HCT116 (cell line): ENCODE measurements around the gene TMEM198. TPM values are rescaled to one million over a fixed set of nuclear protein-coding genes. Genes with fewer than 3 reads are reported as not detected.

ENCODE experiments used
- ATAC-seq: fragments of 200-7000 bp; cut with Tn5 transposase; 2 replicates; pipeline ENCODE4 v1.9.1; 2020; ENCODE audit warnings: mild to moderate bottlenecking, moderate library complexity
- BruUV-seq: library from RNA; stranded (reverse); fragments of 400-500 nt; replicated peaks from 2 replicates; lab custom pipeline; 2021; lab: Mats Ljungman, UMichigan
- CTCF ChIA-PET: fragments of 300-600 bp; sonication (Branson Sonifier 250); formaldehyde crosslinking; loops from one replicate; lab custom pipeline; 2021; ENCODE audit warnings: antibody characterized with exemption; lab: Charles Lee
- POLR2A ChIA-PET: fragments of 300-600, 350-600 bp; sonication (Branson Sonifier 250); formaldehyde crosslinking; loops from one replicate; lab custom pipeline; 2021; ENCODE audit warnings: antibody characterized with exemption; lab: Charles Lee
- RAD21 ChIA-PET, 2 experiments: fragments of 300-600 bp; sonication (Branson Sonifier 250); formaldehyde crosslinking; loops; one replicate each; lab custom pipeline; 2023; ENCODE audit warnings: low total read pairs in 2 of 2; ENCODE audit not compliant: uncharacterized antibody in 2 of 2, unreplicated experiment in 2 of 2, low non-redundant PET in 1 of 2; lab: Charles Lee
- DNase-seq: peaks from one replicate; pipeline ENCODE4 v3.0.0-alpha.2; 2010; ENCODE audit warnings: low read depth, low spot score
- H2AFZ ChIP-seq: fragments of 200-600 bp; shearing (Covaris generic), sonication (generic); 2 replicates; pipeline ENCODE4 v1.6.1; 2017; ENCODE audit warnings: low read depth, mixed run types, mixed read lengths, antibody characterized with exemption, low read length; ENCODE audit not compliant: poor library complexity, severe bottlenecking
- H3K27ac ChIP-seq: 2 replicates; pipeline ENCODE4 v1.5.1; 2012; ENCODE audit warnings: low read depth, low read length
- H3K27me3 ChIP-seq: fragments of 200-600 bp; sonication (generic); 2 replicates; pipeline ENCODE4 v1.6.1; 2016; ENCODE audit warnings: mixed run types, low read length, mixed read lengths; ENCODE audit not compliant: insufficient read depth
- H3K36me3 ChIP-seq, 2 experiments: fragments of 200-500 bp in 1 of 2; fragments of 200-600 bp in 1 of 2; sonication (Bioruptor generic) in 1 of 2; sonication (generic) in 1 of 2; 2 replicates each; pipeline versions ENCODE4 v1.5.1 to v1.6.1; 2014 to 2016; ENCODE audit warnings: low read length in 2 of 2, inconsistent platforms in 1 of 2, mixed read lengths in 1 of 2, mixed run types in 1 of 2; ENCODE audit not compliant: insufficient read depth in 2 of 2, control insufficient read depth in 1 of 2
- H3K4me1 ChIP-seq, 2 experiments: fragments of 200-600 bp in 1 of 2; sonication (generic) in 1 of 2; 2 replicates each; pipeline versions ENCODE4 v1.5.1 to v1.6.1; 2012 to 2017; ENCODE audit warnings: low read length in 2 of 2, inconsistent platforms in 1 of 2, mild to moderate bottlenecking in 1 of 2, mixed read lengths in 1 of 2, mixed run types in 1 of 2, moderate library complexity in 1 of 2; ENCODE audit not compliant: insufficient read depth in 2 of 2, control insufficient read depth in 1 of 2
- H3K4me2 ChIP-seq: fragments of 200-600 bp; sonication (generic); 2 replicates; pipeline ENCODE4 v1.6.1; 2017; ENCODE audit warnings: mixed run types, low read length, mixed read lengths
- H3K4me3 ChIP-seq, 2 experiments: fragments of 200-600 bp in 1 of 2; sonication (generic) in 1 of 2; replicated peaks in 1 of 2; 2 replicates each; pipeline ENCODE4 v1.5.1; 2011 to 2016; ENCODE audit warnings: low read length in 2 of 2, control low read depth in 1 of 2, low read depth in 1 of 2, mild to moderate bottlenecking in 1 of 2, mixed read lengths in 1 of 2, mixed run types in 1 of 2
- H3K79me2 ChIP-seq: fragments of 200-600 bp; sonication (generic); 2 replicates; pipeline ENCODE4 v1.6.1; 2017; ENCODE audit warnings: mild to moderate bottlenecking, mixed run types, low read length, moderate library complexity, mixed read lengths; ENCODE audit not compliant: insufficient read depth
- H3K9ac ChIP-seq: fragments of 200-600 bp; sonication (generic); 2 replicates; pipeline ENCODE4 v1.6.1; 2016; ENCODE audit warnings: low read length, mixed read lengths
- H3K9me2 ChIP-seq: fragments of 200-600 bp; sonication (generic), shearing (Covaris generic); 2 replicates; pipeline ENCODE4 v1.6.1; 2017; ENCODE audit warnings: mixed run types, mild to moderate bottlenecking, moderate library complexity; ENCODE audit not compliant: insufficient read depth
- H3K9me3 ChIP-seq, 2 experiments: fragments of 200-500 bp in 1 of 2; fragments of 200-600 bp in 1 of 2; sonication (Bioruptor generic) in 1 of 2; sonication (generic) in 1 of 2; 2 replicates each; pipeline ENCODE4 v1.6.1; 2014 to 2017; ENCODE audit warnings: low read length in 2 of 2, mixed read lengths in 2 of 2, inconsistent platforms in 1 of 2, low read depth in 1 of 2, mild to moderate bottlenecking in 1 of 2, mixed run types in 1 of 2, moderate library complexity in 1 of 2; ENCODE audit not compliant: control insufficient read depth in 1 of 2, insufficient read depth in 1 of 2
- H4K20me1 ChIP-seq: fragments of 200-600 bp; sonication (generic), shearing (Covaris generic); 2 replicates; pipeline ENCODE4 v1.6.1; 2017; ENCODE audit warnings: mixed run types, mild to moderate bottlenecking, moderate library complexity; ENCODE audit not compliant: insufficient read depth
- CBX3 ChIP-seq: IDR thresholded peaks from 2 replicates; pipeline ENCODE4 v1.6.1; 2012; ENCODE audit warnings: low read depth
- CEBPB ChIP-seq: IDR thresholded peaks from 2 replicates; pipeline ENCODE4 v1.6.1; 2012; ENCODE audit warnings: low read depth
- EGR1 ChIP-seq: IDR thresholded peaks from 2 replicates; pipeline ENCODE4 v1.6.1; 2012; ENCODE audit warnings: low read depth
- ELF1 ChIP-seq: IDR thresholded peaks from 2 replicates; pipeline ENCODE4 v1.6.1; 2012; ENCODE audit warnings: low read depth, borderline replicate concordance
- EZH2 ChIP-seq: fragments of 200-600 bp; sonication (generic); IDR thresholded peaks from 2 replicates; pipeline ENCODE4 v1.6.1; 2017; ENCODE audit warnings: antibody characterized with exemption, mixed run types
- EZH2phosphoT487 ChIP-seq: fragments of 200-600 bp; IDR thresholded peaks from 2 replicates; pipeline ENCODE4 v1.6.1; 2018; ENCODE audit warnings: antibody characterized with exemption, borderline replicate concordance
- FOSL1 ChIP-seq: IDR thresholded peaks from 2 replicates; pipeline ENCODE4 v1.6.1; 2012; ENCODE audit warnings: low read depth
- JUND ChIP-seq: IDR thresholded peaks from 2 replicates; pipeline ENCODE4 v1.6.1; 2012
- SIN3A ChIP-seq: IDR thresholded peaks from 2 replicates; pipeline ENCODE4 v1.6.1; 2012; ENCODE audit warnings: low read depth
- SP1 ChIP-seq: IDR thresholded peaks from 2 replicates; pipeline ENCODE4 v1.6.1; 2012; ENCODE audit warnings: low read depth
- SRF ChIP-seq: IDR thresholded peaks from 2 replicates; pipeline ENCODE4 v1.6.1; 2012; ENCODE audit warnings: low read depth
- TCF7L2 ChIP-seq: IDR thresholded peaks from 2 replicates; pipeline ENCODE4 v1.7.0; 2011; ENCODE audit warnings: borderline replicate concordance, inconsistent platforms; ENCODE audit not compliant: insufficient read depth, insufficient read length; ENCODE audit errors: extremely low read depth
- YY1 ChIP-seq: IDR thresholded peaks from 2 replicates; pipeline ENCODE4 v1.6.1; 2011; ENCODE audit warnings: low read length, low read depth, moderate library complexity, mild to moderate bottlenecking; ENCODE audit not compliant: insufficient replicate concordance; ENCODE audit errors: extremely low read depth
- ZFX ChIP-seq: fragments of 450-650 bp; IDR thresholded peaks from 2 replicates; pipeline ENCODE4 v1.6.1; 2017
- ZNF274 ChIP-seq: fragments of 200-500 bp; sonication (Bioruptor generic); IDR thresholded peaks from 2 replicates; pipeline ENCODE4 v1.6.1; 2014; ENCODE audit warnings: mild to moderate bottlenecking, low read depth, low read length, inconsistent platforms
- intact Hi-C: fragments of 100-400 bp; cut with micrococcal nuclease; formaldehyde crosslinking; loops from 2 replicates; pipeline ENCODE4 v1.10.0; 2022
- total RNA-seq: library from RNA; stranded (reverse); gene quantifications from one replicate; pipeline ENCODE4 v1.2.1, GENCODE V29; 2021; ENCODE audit not compliant: unreplicated experiment
- TF ChIP-seq, protein P1 (sequence below): IDR thresholded peaks from 2 replicates; pipeline ENCODE4 v1.6.1; 2011; ENCODE audit warnings: mild to moderate bottlenecking, low read length, moderate library complexity; ENCODE audit not compliant: insufficient replicate concordance; ENCODE audit errors: extremely low read depth
- TF ChIP-seq, protein P2 (sequence below), 3 experiments: fragments of 200-600 bp in 1 of 3; sonication (generic) in 1 of 3; IDR thresholded peaks in 2 of 3; conservative IDR thresholded peaks in 1 of 3; 2 replicates each; pipeline ENCODE4 v1.5.1; 2012 to 2017; ENCODE audit warnings: low read depth in 2 of 3, low read length in 2 of 3, antibody characterized with exemption in 1 of 3, borderline replicate concordance in 1 of 3, control low read depth in 1 of 3, mild to moderate bottlenecking in 1 of 3, mixed read lengths in 1 of 3, mixed run types in 1 of 3, moderate library complexity in 1 of 3; ENCODE audit not compliant: insufficient read depth in 1 of 3

Gene TMEM198
- total RNA-seq, 1 experiment from 2014 or later, result 2.1 TPM

DNA sequence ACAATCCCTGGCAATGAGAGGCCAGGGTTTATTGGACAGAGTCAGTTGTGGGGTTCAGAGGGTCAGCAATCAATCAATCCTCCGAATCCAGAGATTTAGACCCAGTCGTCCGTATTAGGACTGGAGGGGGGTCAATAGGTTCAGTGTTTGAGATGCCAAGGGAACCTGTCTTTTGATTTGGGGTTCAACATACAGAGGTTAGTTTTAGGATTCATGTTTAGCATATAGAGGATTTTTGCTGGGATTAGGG lies 44.8 kb upstream of the TMEM198 start:
- ChIA-PET CTCF (interaction anchor here (0.6 to 5.2 kb wide), 20 partner anchors 9 to 496 kb away, joined by 3 to 56 read pairs (median 6); no protein-coding TSS in a partner anchor), POLR2A (interaction anchor here (0.6 to 2.8 kb wide), 13 partner anchors 9 to 190 kb away, joined by 3 to 18 read pairs (median 7); partner anchors contain the start of genes ASIC4 and DNPEP), RAD21 (interaction anchor here (0.6 to 1.0 kb wide), 4 partner anchors 23 to 94 kb away, joined by 3 to 7 read pairs (median 4); no protein-coding TSS in a partner anchor)
- H3K9me3 ChIP-seq, result no peaks in the 10 kb centered on the region
- peak overlapping the region; percentile 75 to 91 for H3K4me3 ChIP-seq
- H3K4me1 ChIP-seq, result peaks cover 24 to 54% of the 10 kb centered on the region in 2 experiments
- H3K27me3 ChIP-seq, result no peaks in the 10 kb centered on the region
- DNase-seq, result no peak
- H3K9me2 ChIP-seq, result no peaks in the 10 kb centered on the region
- no peak overlapping the region for H2AFZ ChIP-seq
- ATAC-seq, result no peak
- peaks cover 14% of the 10 kb centered on the region for H3K79me2 ChIP-seq
- H3K36me3 ChIP-seq, result 0 out of 4 replicates have a peak, but pooled peaks cover 2 to 6% of the 10 kb centered on the region in 2 experiments
- H4K20me1 ChIP-seq, result no peaks in the 10 kb centered on the region
- H3K9ac ChIP-seq, result peak overlapping the region; percentile 80
- peak overlapping the region; percentile 99 for H3K4me2 ChIP-seq
- H3K27ac ChIP-seq, result peak overlapping the region; percentile 98
- intact Hi-C loops, result loop anchor here (2.0 kb wide), 1 partner anchor 190 kb away; no protein-coding TSS in a partner anchor
- no peak for TF ChIP-seq JUND
- TF ChIP-seq SIN3A, result no peak
- no peak for TF ChIP-seq EZH2phosphoT487
- TF ChIP-seq, protein P1, sequence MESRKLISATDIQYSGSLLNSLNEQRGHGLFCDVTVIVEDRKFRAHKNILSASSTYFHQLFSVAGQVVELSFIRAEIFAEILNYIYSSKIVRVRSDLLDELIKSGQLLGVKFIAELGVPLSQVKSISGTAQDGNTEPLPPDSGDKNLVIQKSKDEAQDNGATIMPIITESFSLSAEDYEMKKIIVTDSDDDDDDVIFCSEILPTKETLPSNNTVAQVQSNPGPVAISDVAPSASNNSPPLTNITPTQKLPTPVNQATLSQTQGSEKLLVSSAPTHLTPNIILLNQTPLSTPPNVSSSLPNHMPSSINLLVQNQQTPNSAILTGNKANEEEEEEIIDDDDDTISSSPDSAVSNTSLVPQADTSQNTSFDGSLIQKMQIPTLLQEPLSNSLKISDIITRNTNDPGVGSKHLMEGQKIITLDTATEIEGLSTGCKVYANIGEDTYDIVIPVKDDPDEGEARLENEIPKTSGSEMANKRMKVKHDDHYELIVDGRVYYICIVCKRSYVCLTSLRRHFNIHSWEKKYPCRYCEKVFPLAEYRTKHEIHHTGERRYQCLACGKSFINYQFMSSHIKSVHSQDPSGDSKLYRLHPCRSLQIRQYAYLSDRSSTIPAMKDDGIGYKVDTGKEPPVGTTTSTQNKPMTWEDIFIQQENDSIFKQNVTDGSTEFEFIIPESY, result no peak
- TF ChIP-seq, protein P2, sequence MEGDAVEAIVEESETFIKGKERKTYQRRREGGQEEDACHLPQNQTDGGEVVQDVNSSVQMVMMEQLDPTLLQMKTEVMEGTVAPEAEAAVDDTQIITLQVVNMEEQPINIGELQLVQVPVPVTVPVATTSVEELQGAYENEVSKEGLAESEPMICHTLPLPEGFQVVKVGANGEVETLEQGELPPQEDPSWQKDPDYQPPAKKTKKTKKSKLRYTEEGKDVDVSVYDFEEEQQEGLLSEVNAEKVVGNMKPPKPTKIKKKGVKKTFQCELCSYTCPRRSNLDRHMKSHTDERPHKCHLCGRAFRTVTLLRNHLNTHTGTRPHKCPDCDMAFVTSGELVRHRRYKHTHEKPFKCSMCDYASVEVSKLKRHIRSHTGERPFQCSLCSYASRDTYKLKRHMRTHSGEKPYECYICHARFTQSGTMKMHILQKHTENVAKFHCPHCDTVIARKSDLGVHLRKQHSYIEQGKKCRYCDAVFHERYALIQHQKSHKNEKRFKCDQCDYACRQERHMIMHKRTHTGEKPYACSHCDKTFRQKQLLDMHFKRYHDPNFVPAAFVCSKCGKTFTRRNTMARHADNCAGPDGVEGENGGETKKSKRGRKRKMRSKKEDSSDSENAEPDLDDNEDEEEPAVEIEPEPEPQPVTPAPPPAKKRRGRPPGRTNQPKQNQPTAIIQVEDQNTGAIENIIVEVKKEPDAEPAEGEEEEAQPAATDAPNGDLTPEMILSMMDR (IDR thresholded peaks at IDR 0.05 in 2 of 3, conservative IDR thresholded peaks at IDR 0.05 in 1 of 3; ENCODE audit: borderline replicate concordance in 1 of 3, insufficient read depth in 1 of 3, low read depth in 2 of 3, low read length in 2 of 3), result no peak
- no peak for TF ChIP-seq EZH2
- no peak for TF ChIP-seq EGR1
- no peak for TF ChIP-seq ZNF274
- TF ChIP-seq CBX3, result no peak
- no peak for TF ChIP-seq FOSL1
- no peak for TF ChIP-seq ELF1
- TF ChIP-seq YY1, result no peak
- TF ChIP-seq ZFX, result no peak
- TF ChIP-seq TCF7L2, result no peak
- TF ChIP-seq SRF, result no peak
- TF ChIP-seq SP1, result no peak
- TF ChIP-seq CEBPB, result no peak
- BruUV-seq, result no TSS peak
